ENCODE data around the gene SREBF2. TPM values are rescaled to one million over a fixed set of nuclear protein-coding genes. Genes with fewer than 3 reads are reported as not detected.

The SREBF2 gene
- total and polyA plus RNA-seq, 9 of the 15 experiments (the other 6 are each of a cell fraction or from before 2014, with no cell fraction given), result 1.1 to 84.2 (median 26.9) TPM

GRCh38 chr22:41832553-41833368 lies at the start of gene SREBF2 (continued):
- TF ChIP-seq MYNN (IDR thresholded peaks at IDR 0.05), result peak; percentile 62; the same call in 1 of the 2 replicates
- TF ChIP-seq MYNN (CRISPR knock-in tag; IDR thresholded peaks at IDR 0.05), result no peak
- peak; percentile 44 for TF ChIP-seq DPF2 (IDR thresholded peaks at IDR 0.05)
- no peak for TF ChIP-seq GABPB2 (CRISPR knock-in tag; conservative IDR thresholded peaks at IDR 0.05)
- TF ChIP-seq ZNF347 (CRISPR knock-in tag; IDR thresholded peaks at IDR 0.05; ENCODE audit: low read depth), result no peak
- no peak for TF ChIP-seq THRA (IDR thresholded peaks at IDR 0.05)
- TF ChIP-seq RBFOX2 (IDR thresholded peaks at IDR 0.05; ENCODE audit: low read depth, low read length), result peak; percentile 82
- TF ChIP-seq YY1 (IDR thresholded peaks at IDR 0.05; ENCODE audit: borderline replicate concordance in 1 of 3, control insufficient read depth in 1 of 3, extremely low read depth in 1 of 3, insufficient read depth in 3 of 3, insufficient read length in 1 of 3, insufficient replicate concordance in 2 of 3, low read depth in 1 of 3, low read length in 2 of 3), result peak; percentile 73 to 95 (median 93)
- no peak for TF ChIP-seq IRF2 (CRISPR knock-in tag; IDR thresholded peaks at IDR 0.05)
- TF ChIP-seq ESRRA (IDR thresholded peaks at IDR 0.05; ENCODE audit: borderline replicate concordance, low read depth), result peak; percentile 86
- peak; percentile 80; the same call in 1 of the 2 replicates for TF ChIP-seq FOXP1 (CRISPR knock-in tag; IDR thresholded peaks at IDR 0.05)
- no peak for TF ChIP-seq ELF4 (CRISPR knock-in tag; IDR thresholded peaks at IDR 0.05)
- TF ChIP-seq NFYB (IDR thresholded peaks at IDR 0.05; ENCODE audit: extremely low read depth, insufficient read length), result peak; percentile 85
- peak; percentile 70 to 80; a peak in 3 of 4 replicates for TF ChIP-seq MNT (conservative IDR thresholded peaks at IDR 0.05)
- peak in 1 of 2 experiments; percentile 81; a peak in 1 of 4 replicates for TF ChIP-seq ARNT (IDR thresholded peaks at IDR 0.05)
- no peak for TF ChIP-seq ZNF436 (CRISPR knock-in tag; IDR thresholded peaks at IDR 0.05)
- TF ChIP-seq ARID1B (IDR thresholded peaks at IDR 0.05), result peak; percentile 62
- TF ChIP-seq MED1 (CRISPR knock-in tag; IDR thresholded peaks at IDR 0.05; ENCODE audit: borderline replicate concordance), result no peak
- TF ChIP-seq FOS (IDR thresholded peaks at IDR 0.05; ENCODE audit: extremely low read depth, insufficient read length), result peak; percentile 73
- TF ChIP-seq CBFA2T2 (conservative IDR thresholded peaks at IDR 0.05), result peak; percentile 36
- TF ChIP-seq SREBF1 (IDR thresholded peaks at IDR 0.05; ENCODE audit: borderline replicate concordance, low read depth, low read length), result peak; percentile 100
- no peak for TF ChIP-seq ZNF449 (CRISPR knock-in tag; IDR thresholded peaks at IDR 0.05)
- TF ChIP-seq NR2C2 (CRISPR knock-in tag; IDR thresholded peaks at IDR 0.05), result no peak
- peak; percentile 69; the same call in 1 of the 2 replicates for TF ChIP-seq NR2C2 (tag; IDR thresholded peaks at IDR 0.05)
- TF ChIP-seq SNIP1 (IDR thresholded peaks at IDR 0.05; ENCODE audit: low read depth), result no peak
- TF ChIP-seq CREM (IDR thresholded peaks at IDR 0.05; ENCODE audit: low read depth), result peak; percentile 88; the same call in 1 of the 2 replicates
